NB4 (cell line): ENCODE data around the gene PDCD2.

Experiments
- DNase-seq: peaks from one replicate; pipeline ENCODE4 v3.0.0; 2010; ENCODE audit warnings: low read depth
- H3K4me3 ChIP-seq: one replicate; pipeline ENCODE4 v1.5.1; 2011; ENCODE audit warnings: mild to moderate bottlenecking, low read depth, low read length, moderate library complexity
- CTCF ChIP-seq: IDR thresholded peaks from one replicate; pipeline ENCODE4 v1.5.1; 2012; ENCODE audit warnings: low read depth, low read length
- MAX ChIP-seq: IDR thresholded peaks from 2 replicates; pipeline ENCODE4 v1.6.1; 2011; ENCODE audit warnings: low read depth, low read length
- MYC ChIP-seq: IDR thresholded peaks from 2 replicates; pipeline ENCODE4 v1.6.1; 2011; ENCODE audit warnings: low read depth, low read length
- POLR2A ChIP-seq: IDR thresholded peaks from 2 replicates; pipeline ENCODE4 v1.6.1; 2011; ENCODE audit warnings: mild to moderate bottlenecking; ENCODE audit not compliant: insufficient read length; ENCODE audit errors: extremely low read depth

The PDCD2 gene

DNA sequence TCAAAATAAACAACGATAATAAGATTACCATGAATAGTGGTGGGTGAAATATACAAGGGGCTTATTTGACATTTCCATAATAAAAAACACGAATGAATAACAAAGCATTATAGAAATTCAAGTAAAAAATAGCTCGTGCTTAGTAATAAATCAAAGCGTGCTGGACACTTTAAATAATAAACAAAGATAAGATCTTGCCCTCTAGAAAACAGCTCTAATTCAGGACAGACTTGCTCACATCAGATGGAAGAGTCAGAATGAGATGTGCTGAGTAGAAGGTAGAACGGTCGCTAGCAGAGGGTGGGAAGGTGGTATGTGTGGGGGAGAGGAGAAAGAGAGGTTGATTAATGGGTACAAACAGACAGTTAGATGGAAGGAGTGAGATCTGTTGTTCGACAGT, 58.6 kb downstream of the PDCD2 start:
- TF ChIP-seq MAX (no peak), POLR2A (no peak), CTCF (no peak), MYC (no peak)
- H3K4me3 ChIP-seq = no peak overlapping the region
- no peak for DNase-seq
